HEK293 (cell line): ENCODE data around the gene EPHA2.

Experiments
- CTCF ChIA-PET: fragments of 350-600 bp; formaldehyde crosslinking; extraction: SDS; loops from one replicate; lab custom pipeline; 2021; ENCODE audit warnings: antibody characterized with exemption; lab: Yijun Ruan, JAX
- POLR2A ChIA-PET: fragments of 300-600 bp; formaldehyde crosslinking; extraction: SDS; loops from one replicate; lab custom pipeline; 2020; ENCODE audit warnings: antibody characterized with exemption, inconsistent platforms; lab: Yijun Ruan, JAX
- H3K27ac ChIP-seq: fragments of 200-500 bp; sonication (Bioruptor generic); 2 replicates; pipeline ENCODE4 v1.5.1; 2014; ENCODE audit warnings: low read depth, low read length, control low read depth, inconsistent platforms; ENCODE audit errors: extremely low read depth
- H3K36me3 ChIP-seq, 2 experiments: fragments of 200-500 bp in 1 of 2; sonication (Bioruptor generic) in 1 of 2; 1 replicate in 1 of 2; 2 replicates in 1 of 2; pipeline ENCODE4 v1.5.1; 2014 to 2017; ENCODE audit warnings: inconsistent platforms in 2 of 2, low read length in 2 of 2; ENCODE audit not compliant: control insufficient read depth in 2 of 2, insufficient read depth in 1 of 2
- H3K4me1 ChIP-seq: fragments of 200-500 bp; sonication (Bioruptor generic); 2 replicates; pipeline ENCODE4 v1.5.1; 2014; ENCODE audit warnings: mild to moderate bottlenecking, low read length, inconsistent platforms; ENCODE audit not compliant: control insufficient read depth, insufficient read depth
- H3K4me3 ChIP-seq: 2 replicates; pipeline ENCODE4 v1.5.1; 2011; ENCODE audit warnings: low read depth, mild to moderate bottlenecking, control low read depth, low read length, moderate library complexity
- H3K9me3 ChIP-seq: fragments of 200-500 bp; sonication (Bioruptor generic); 2 replicates; pipeline ENCODE4 v1.5.1; 2014; ENCODE audit warnings: low read depth, low read length, inconsistent platforms; ENCODE audit not compliant: control insufficient read depth, insufficient read depth
- KLF1 ChIP-seq: fragments of 450-650 bp; formaldehyde crosslinking; IDR thresholded peaks from 2 replicates; pipeline ENCODE4 v1.5.1; 2016; ENCODE audit warnings: missing biosample characterization, missing genetic modification characterization
- ZEB2 ChIP-seq: fragments of 450-650 bp; formaldehyde crosslinking; IDR thresholded peaks from 2 replicates; pipeline ENCODE4 v1.5.1; 2016; ENCODE audit warnings: missing biosample characterization, missing genetic modification characterization
- ZFHX2 ChIP-seq: fragments of 450-650 bp; formaldehyde crosslinking; conservative IDR thresholded peaks from 2 replicates; pipeline ENCODE4 v1.5.1; 2016; ENCODE audit warnings: missing biosample characterization, missing genetic modification characterization
- ZIC2 ChIP-seq: fragments of 450-650 bp; formaldehyde crosslinking; IDR thresholded peaks from 2 replicates; pipeline ENCODE4 v1.5.1; 2016; ENCODE audit warnings: missing biosample characterization, missing genetic modification characterization
- ZNF132 ChIP-seq: fragments of 450-650 bp; formaldehyde crosslinking; IDR thresholded peaks from 2 replicates; pipeline ENCODE4 v1.5.1; 2017; ENCODE audit warnings: missing biosample characterization, missing genetic modification characterization, borderline replicate concordance
- ZNF175 ChIP-seq: fragments of 450-650 bp; formaldehyde crosslinking; IDR thresholded peaks from 2 replicates; pipeline ENCODE4 v1.5.1; 2016; ENCODE audit warnings: missing biosample characterization, missing genetic modification characterization
- ZNF394 ChIP-seq: fragments of 450-650 bp; formaldehyde crosslinking; IDR thresholded peaks from 2 replicates; pipeline ENCODE4 v1.5.1; 2016; ENCODE audit warnings: missing biosample characterization, missing genetic modification characterization, mild to moderate bottlenecking, moderate library complexity, borderline replicate concordance
- ZNF768 ChIP-seq: fragments of 450-650 bp; formaldehyde crosslinking; IDR thresholded peaks from 2 replicates; pipeline ENCODE4 v1.5.1; 2018; ENCODE audit warnings: missing biosample characterization, mild to moderate bottlenecking, missing genetic modification characterization
- TF ChIP-seq, protein P1 (sequence below): fragments of 450-650 bp; formaldehyde crosslinking; IDR thresholded peaks from 2 replicates; pipeline ENCODE4 v1.5.1; 2016; ENCODE audit warnings: missing biosample characterization, missing genetic modification characterization
- TF ChIP-seq, protein P2 (sequence below): fragments of 450-650 bp; formaldehyde crosslinking; IDR thresholded peaks from 2 replicates; pipeline ENCODE4 v1.5.1; 2016; ENCODE audit warnings: missing biosample characterization, missing genetic modification characterization
- TF ChIP-seq, protein P3 (sequence below): fragments of 450-650 bp; formaldehyde crosslinking; IDR thresholded peaks from 2 replicates; pipeline ENCODE4 v1.5.1; 2016; ENCODE audit warnings: missing biosample characterization, missing genetic modification characterization
- TF ChIP-seq, protein P4 (sequence below): fragments of 450-650 bp; formaldehyde crosslinking; IDR thresholded peaks from 2 replicates; pipeline ENCODE4 v1.5.1; 2016; ENCODE audit warnings: missing biosample characterization, missing genetic modification characterization

The EPHA2 gene

GRCh38 chr1:16187748-16188401 lies 32.0 kb upstream of the EPHA2 start (continued):
- TF ChIP-seq, protein P1, sequence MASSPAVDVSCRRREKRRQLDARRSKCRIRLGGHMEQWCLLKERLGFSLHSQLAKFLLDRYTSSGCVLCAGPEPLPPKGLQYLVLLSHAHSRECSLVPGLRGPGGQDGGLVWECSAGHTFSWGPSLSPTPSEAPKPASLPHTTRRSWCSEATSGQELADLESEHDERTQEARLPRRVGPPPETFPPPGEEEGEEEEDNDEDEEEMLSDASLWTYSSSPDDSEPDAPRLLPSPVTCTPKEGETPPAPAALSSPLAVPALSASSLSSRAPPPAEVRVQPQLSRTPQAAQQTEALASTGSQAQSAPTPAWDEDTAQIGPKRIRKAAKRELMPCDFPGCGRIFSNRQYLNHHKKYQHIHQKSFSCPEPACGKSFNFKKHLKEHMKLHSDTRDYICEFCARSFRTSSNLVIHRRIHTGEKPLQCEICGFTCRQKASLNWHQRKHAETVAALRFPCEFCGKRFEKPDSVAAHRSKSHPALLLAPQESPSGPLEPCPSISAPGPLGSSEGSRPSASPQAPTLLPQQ (tag by site-specific recombination): peak; percentile 31; the same call in 1 of the 2 replicates
- TF ChIP-seq, protein P2, sequence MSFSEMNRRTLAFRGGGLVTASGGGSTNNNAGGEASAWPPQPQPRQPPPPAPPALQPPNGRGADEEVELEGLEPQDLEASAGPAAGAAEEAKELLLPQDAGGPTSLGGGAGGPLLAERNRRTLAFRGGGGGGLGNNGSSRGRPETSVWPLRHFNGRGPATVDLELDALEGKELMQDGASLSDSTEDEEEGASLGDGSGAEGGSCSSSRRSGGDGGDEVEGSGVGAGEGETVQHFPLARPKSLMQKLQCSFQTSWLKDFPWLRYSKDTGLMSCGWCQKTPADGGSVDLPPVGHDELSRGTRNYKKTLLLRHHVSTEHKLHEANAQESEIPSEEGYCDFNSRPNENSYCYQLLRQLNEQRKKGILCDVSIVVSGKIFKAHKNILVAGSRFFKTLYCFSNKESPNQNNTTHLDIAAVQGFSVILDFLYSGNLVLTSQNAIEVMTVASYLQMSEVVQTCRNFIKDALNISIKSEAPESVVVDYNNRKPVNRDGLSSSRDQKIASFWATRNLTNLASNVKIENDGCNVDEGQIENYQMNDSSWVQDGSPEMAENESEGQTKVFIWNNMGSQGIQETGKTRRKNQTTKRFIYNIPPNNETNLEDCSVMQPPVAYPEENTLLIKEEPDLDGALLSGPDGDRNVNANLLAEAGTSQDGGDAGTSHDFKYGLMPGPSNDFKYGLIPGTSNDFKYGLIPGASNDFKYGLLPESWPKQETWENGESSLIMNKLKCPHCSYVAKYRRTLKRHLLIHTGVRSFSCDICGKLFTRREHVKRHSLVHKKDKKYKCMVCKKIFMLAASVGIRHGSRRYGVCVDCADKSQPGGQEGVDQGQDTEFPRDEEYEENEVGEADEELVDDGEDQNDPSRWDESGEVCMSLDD: peak; percentile 47; the same call in 1 of the 2 replicates

- H3K9me3 ChIP-seq: no peaks in the 10 kb centered on the region
- no peak overlapping the region for H3K27ac ChIP-seq
- TF ChIP-seq ZNF768 (tag by site-specific recombination): peak; percentile 53; the same call in 1 of the 2 replicates
- TF ChIP-seq ZNF175: no peak
- H3K4me1 ChIP-seq: no peaks in the 10 kb centered on the region
- ChIA-PET POLR2A (interaction anchor here (1.1 kb wide), 1 partner anchor 41 kb away, joined by 3 read pairs; no protein-coding TSS in a partner anchor), CTCF (interaction anchor here (0.5 to 15.1 kb wide), 23 partner anchors 9 to 179 kb away, joined by 3 to 427 read pairs (median 3); partner anchors contain the start of genes EPHA2 and FAM131C)
- no peak overlapping the region for H3K4me3 ChIP-seq
- no peaks in the 10 kb centered on the region for H3K36me3 ChIP-seq
Observed at GRCh38 chr1:16186655-16187235, 30.9 kb upstream of the EPHA2 start.

DNA sequence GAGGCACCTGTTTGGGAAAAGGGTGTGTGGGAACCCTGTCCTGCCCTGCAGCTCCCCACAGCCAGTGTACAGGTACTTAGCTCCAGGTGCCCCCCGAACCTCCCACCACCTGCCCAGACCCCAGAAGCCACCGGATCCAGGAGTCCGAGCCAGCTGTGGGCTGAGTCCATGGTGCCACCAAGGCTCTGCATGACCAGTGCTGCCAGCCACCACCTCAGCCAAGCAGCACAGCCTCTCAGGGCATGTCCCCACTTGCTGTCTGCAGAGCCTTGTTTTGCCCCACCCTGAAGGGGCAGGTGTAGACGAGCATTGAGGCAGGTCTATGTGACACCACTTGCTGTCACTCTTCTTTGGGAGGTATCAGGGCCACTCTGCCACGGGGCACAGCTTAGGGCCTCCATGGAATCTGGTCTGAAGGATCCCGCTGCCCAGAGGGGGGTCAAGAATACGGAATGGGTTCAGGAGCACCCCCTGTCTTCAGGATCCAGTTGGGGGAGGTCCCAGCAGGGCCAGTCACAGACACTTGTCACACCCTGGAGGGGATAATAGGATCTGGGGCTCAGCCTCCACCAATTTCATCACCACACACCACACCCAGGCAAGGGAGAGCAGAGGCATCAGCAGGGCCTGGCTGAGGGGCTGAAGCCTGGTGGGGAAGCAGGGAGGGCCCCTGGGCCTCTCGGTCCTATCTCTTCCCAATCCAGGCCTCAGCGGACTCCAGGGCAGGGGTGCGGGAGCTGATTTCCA lies 28.9 kb upstream of the EPHA2 start:
- POLR2A ChIA-PET: no interaction called here
- Histone ChIP-seq H3K36me3 (no peaks in the 10 kb centered on the region), H3K4me3 (no peak overlapping the region), H3K27ac (no peak overlapping the region), H3K4me1 (no peaks in the 10 kb centered on the region), H3K9me3 (no peaks in the 10 kb centered on the region)
- TF ChIP-seq ZNF132 (tag by site-specific recombination) (no peak), ZEB2 (tag by site-specific recombination) (no peak), KLF1 (peak; percentile 52), ZIC2 (0 out of 2 replicates have a peak, but pooled peaks have one; percentile 7), ZFHX2 (tag by site-specific recombination) (0 out of 2 replicates have a peak, but pooled peaks have one; percentile 22), ZNF394 (tag by site-specific recombination) (no peak)
- TF ChIP-seq, protein P3, sequence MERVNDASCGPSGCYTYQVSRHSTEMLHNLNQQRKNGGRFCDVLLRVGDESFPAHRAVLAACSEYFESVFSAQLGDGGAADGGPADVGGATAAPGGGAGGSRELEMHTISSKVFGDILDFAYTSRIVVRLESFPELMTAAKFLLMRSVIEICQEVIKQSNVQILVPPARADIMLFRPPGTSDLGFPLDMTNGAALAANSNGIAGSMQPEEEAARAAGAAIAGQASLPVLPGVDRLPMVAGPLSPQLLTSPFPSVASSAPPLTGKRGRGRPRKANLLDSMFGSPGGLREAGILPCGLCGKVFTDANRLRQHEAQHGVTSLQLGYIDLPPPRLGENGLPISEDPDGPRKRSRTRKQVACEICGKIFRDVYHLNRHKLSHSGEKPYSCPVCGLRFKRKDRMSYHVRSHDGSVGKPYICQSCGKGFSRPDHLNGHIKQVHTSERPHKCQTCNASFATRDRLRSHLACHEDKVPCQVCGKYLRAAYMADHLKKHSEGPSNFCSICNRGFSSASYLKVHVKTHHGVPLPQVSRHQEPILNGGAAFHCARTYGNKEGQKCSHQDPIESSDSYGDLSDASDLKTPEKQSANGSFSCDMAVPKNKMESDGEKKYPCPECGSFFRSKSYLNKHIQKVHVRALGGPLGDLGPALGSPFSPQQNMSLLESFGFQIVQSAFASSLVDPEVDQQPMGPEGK (tag by site-specific recombination): 0 out of 2 replicates have a peak, but pooled peaks have one; percentile 13
- TF ChIP-seq, protein P4, sequence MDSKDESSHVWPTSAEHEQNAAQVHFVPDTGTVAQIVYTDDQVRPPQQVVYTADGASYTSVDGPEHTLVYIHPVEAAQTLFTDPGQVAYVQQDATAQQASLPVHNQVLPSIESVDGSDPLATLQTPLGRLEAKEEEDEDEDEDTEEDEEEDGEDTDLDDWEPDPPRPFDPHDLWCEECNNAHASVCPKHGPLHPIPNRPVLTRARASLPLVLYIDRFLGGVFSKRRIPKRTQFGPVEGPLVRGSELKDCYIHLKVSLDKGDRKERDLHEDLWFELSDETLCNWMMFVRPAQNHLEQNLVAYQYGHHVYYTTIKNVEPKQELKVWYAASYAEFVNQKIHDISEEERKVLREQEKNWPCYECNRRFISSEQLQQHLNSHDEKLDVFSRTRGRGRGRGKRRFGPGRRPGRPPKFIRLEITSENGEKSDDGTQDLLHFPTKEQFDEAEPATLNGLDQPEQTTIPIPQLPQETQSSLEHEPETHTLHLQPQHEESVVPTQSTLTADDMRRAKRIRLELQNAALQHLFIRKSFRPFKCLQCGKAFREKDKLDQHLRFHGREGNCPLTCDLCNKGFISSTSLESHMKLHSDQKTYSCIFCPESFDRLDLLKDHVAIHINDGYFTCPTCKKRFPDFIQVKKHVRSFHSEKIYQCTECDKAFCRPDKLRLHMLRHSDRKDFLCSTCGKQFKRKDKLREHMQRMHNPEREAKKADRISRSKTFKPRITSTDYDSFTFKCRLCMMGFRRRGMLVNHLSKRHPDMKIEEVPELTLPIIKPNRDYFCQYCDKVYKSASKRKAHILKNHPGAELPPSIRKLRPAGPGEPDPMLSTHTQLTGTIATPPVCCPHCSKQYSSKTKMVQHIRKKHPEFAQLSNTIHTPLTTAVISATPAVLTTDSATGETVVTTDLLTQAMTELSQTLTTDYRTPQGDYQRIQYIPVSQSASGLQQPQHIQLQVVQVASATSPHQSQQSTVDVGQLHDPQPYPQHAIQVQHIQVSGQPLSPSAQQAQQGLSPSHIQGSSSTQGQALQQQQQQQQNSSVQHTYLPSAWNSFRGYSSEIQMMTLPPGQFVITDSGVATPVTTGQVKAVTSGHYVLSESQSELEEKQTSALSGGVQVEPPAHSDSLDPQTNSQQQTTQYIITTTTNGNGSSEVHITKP (tag by site-specific recombination): peak; percentile 59; the same call in 1 of the 2 replicates
- CTCF ChIA-PET: interaction anchor here (0.7 to 15.1 kb wide), 2 partner anchors 103 to 177 kb away, joined by 7 to 427 read pairs; no protein-coding TSS in a partner anchor
